ENCODE measurements around the gene FERMT2.
A peak's percentile ranks its signal among the peaks of the same experiment; 100 is the strongest.

The FERMT2 gene

GRCh38 chr14:52950898-52951680 lies at the start of gene FERMT2:
Gene FERMT2, minus strand, starts transcription at chr14:52951050. Its CDS starts 482 bp downstream, at chr14:52950568.
- peak; percentile 84 for DNase-seq (ENCODE audit: low read depth)
- no peak for TF ChIP-seq CTCF (conservative IDR thresholded peaks at IDR 0.05; ENCODE audit: low read length)
- peak within 1 kb of the TSS; percentile 98 for H3K4me3 ChIP-seq (ENCODE audit: low read length)

GRCh38 chr14:52998376-52999015 lies 47.6 kb upstream of the FERMT2 start:
- no peak overlapping the region for H3K4me3 ChIP-seq (ENCODE audit: low read length)
- no peak for TF ChIP-seq CTCF (conservative IDR thresholded peaks at IDR 0.05; ENCODE audit: low read length)

GRCh38 chr14:52996493-52996892 lies 45.6 kb upstream of the FERMT2 start:
- DNase-seq (ENCODE audit: low read depth), result no peak
- no peak for TF ChIP-seq CTCF (conservative IDR thresholded peaks at IDR 0.05; ENCODE audit: low read length)
- no peak overlapping the region for H3K4me3 ChIP-seq (ENCODE audit: low read length)

More at GRCh38 chr14:52998376-52999015, 47.6 kb upstream of the FERMT2 start:
- peak; percentile 95 for DNase-seq (ENCODE audit: low read depth)

GRCh38 chr14:52995998-52996397 lies 45.1 kb upstream of the FERMT2 start:
- TF ChIP-seq CTCF (conservative IDR thresholded peaks at IDR 0.05; ENCODE audit: low read length), result no peak
- no peak for DNase-seq (ENCODE audit: low read depth)
- H3K4me3 ChIP-seq (ENCODE audit: low read length), result no peak overlapping the region

GRCh38 chr14:52992236-52992870 lies 41.5 kb upstream of the FERMT2 start:
- no peak for DNase-seq (ENCODE audit: low read depth)
- no peak for TF ChIP-seq CTCF (conservative IDR thresholded peaks at IDR 0.05; ENCODE audit: low read length)
- H3K4me3 ChIP-seq (ENCODE audit: low read length), result no peak overlapping the region

GRCh38 chr14:52988139-52988538 lies 37.3 kb upstream of the FERMT2 start:
- no peak for TF ChIP-seq CTCF (conservative IDR thresholded peaks at IDR 0.05; ENCODE audit: low read length)
- no peak for DNase-seq (ENCODE audit: low read depth)
- no peak overlapping the region for H3K4me3 ChIP-seq (ENCODE audit: low read length)
